Esophagus squamous epithelium (tissue), 4 donors: ENCODE results near the gene TEX44.
"Not testable (repeated sequence)": the region's sequence is repeated elsewhere in the genome, so short reads cannot be mapped to it uniquely, and the experiment has no call there.

Source experiments
- POLR2A ChIP-seq, 4 donors: fragments of 450-650 bp; IDR thresholded peaks; one replicate each; pipeline ENCODE4 v1.6.1; 2017; ENCODE audit warnings: antibody characterized with exemption in 4 of 4, mild to moderate bottlenecking in 4 of 4, moderate library complexity in 3 of 4
- TF ChIP-seq, protein P1 (sequence below), 6 experiments: fragments of 450-650 bp in 4 of 6; fragments of 200-600 bp in 2 of 6; sonication (generic) in 2 of 6; IDR thresholded peaks; one replicate each; pipeline ENCODE4 v1.5.1; 2016 to 2019; ENCODE audit warnings: antibody characterized with exemption in 6 of 6, mild to moderate bottlenecking in 4 of 6, moderate library complexity in 4 of 6

GRCh38 chr2:231570915-231571314, 21.7 kb upstream of the TEX44 start:
- TF ChIP-seq POLR2A (IDR thresholded peaks at IDR 0.05) = not testable (repeated sequence)
- TF ChIP-seq, protein P1, sequence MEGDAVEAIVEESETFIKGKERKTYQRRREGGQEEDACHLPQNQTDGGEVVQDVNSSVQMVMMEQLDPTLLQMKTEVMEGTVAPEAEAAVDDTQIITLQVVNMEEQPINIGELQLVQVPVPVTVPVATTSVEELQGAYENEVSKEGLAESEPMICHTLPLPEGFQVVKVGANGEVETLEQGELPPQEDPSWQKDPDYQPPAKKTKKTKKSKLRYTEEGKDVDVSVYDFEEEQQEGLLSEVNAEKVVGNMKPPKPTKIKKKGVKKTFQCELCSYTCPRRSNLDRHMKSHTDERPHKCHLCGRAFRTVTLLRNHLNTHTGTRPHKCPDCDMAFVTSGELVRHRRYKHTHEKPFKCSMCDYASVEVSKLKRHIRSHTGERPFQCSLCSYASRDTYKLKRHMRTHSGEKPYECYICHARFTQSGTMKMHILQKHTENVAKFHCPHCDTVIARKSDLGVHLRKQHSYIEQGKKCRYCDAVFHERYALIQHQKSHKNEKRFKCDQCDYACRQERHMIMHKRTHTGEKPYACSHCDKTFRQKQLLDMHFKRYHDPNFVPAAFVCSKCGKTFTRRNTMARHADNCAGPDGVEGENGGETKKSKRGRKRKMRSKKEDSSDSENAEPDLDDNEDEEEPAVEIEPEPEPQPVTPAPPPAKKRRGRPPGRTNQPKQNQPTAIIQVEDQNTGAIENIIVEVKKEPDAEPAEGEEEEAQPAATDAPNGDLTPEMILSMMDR (IDR thresholded peaks at IDR 0.05) = not testable (repeated sequence)
